ENCODE measurements around the gene ADAMTS10.
"Not testable (repeated sequence)": the region's sequence is repeated elsewhere in the genome, so short reads cannot be mapped to it uniquely, and the experiment has no call there.

ADAMTS10 gene

GRCh38 chr19:8610041-8610935, at the start of gene ADAMTS10:
Gene ADAMTS10 (minus strand): TSS chr19:8610715. CDS start chr19:8605710, 5,005 bp downstream.
- in situ Hi-C loops (cut with HindIII; ENCODE audit: low sequenced_read_pairs), result no loop called here

GRCh38 chr19:8659905-8660304, 49.4 kb upstream of the ADAMTS10 start:
- in situ Hi-C loops (cut with HindIII; ENCODE audit: low sequenced_read_pairs), result loop anchor here (10.0 kb wide), 1 partner anchor 435 kb away; no protein-coding TSS in a partner anchor

DNA sequence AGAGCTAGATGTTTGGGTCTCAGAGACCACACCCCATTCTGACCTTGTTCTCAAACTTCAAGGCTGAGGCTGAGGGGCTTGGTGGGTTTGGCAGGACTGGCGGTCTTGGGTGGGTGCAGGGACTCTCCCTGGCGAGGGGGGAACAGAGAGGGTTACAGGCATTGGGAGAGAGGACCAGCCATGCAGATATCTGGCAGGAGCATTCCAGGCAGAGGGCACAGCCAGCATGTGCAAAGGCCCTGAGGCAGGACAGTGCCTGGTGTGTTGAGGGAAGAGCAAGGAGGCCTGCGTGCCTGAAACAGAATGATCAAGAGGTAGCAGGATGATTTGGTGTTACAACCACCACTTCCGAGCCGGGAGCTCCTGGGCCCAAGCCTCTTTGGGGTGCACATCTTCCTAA, 47.4 kb upstream of the ADAMTS10 start:
- in situ Hi-C loops (cut with HindIII; ENCODE audit: low sequenced_read_pairs), result loop anchor here (10.0 kb wide), 1 partner anchor 437 kb away; no protein-coding TSS in a partner anchor

GRCh38 chr19:8655340-8655709, 44.8 kb upstream of the ADAMTS10 start:
- in situ Hi-C loops (cut with HindIII; ENCODE audit: low sequenced_read_pairs), result loop anchor here (10.0 kb wide), 1 partner anchor 439 kb away; no protein-coding TSS in a partner anchor

GRCh38 chr19:8654591-8655339, 44.2 kb upstream of the ADAMTS10 start:
- in situ Hi-C loops (cut with HindIII; ENCODE audit: low sequenced_read_pairs), result loop anchor here (10.0 kb wide), 1 partner anchor 440 kb away; no protein-coding TSS in a partner anchor

DNA sequence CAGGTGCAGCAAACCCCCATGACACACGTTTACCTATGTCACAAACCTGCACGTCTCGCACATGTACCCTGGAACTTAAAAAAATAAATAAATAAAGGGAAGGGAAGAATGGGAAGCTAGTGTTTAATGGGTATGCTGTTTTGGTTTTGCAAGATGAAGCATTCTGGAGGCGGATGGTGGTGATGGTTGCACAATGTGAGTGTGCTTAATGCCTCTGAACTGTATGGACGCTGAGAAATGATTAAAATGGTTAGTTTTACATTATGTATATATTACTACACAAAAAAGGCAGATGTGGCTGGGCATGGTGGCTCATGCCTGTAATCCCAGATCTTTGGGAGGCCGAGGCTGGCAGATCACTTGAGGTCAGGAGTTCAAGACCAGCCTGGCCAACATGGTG, 37.7 kb upstream of the ADAMTS10 start:
- in situ Hi-C loops (cut with HindIII; ENCODE audit: low sequenced_read_pairs), result no loop called here

DNA sequence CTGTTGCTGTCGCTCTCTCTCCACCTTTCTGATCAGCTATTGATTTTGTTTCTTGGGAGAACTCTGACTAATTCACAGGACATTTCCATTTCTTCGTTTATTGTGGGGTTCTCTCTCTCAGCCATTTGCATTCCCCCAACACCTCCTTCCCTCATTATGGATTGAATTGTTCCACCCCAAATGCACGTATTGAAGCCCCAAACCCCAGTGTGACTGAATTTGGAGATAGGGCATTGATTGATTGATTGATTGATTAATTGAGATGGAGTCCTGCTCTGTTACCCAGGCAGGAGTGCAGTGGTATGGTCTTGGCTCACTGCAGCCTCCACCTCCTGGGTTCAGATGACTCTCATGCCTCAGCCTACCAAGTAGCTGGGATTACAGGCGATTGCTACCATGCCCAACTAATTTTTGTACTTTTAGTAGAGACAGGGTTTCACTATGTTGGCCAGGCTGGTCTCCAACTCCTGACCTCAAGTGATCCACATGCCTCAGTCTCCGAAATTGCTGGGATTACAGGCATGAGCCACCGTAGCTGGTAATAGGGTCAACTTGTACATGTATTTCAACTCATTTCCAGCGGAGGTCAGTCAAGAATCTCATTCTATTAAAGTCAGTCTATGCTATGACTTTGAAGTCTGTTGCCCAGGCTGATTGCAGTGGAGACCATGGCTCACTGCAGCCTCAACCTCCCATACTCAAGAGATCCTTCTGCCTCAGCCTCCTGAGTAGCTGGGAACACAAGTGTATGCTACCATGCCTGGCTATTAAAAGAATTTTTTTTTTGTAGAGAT, 33.5 kb upstream of the ADAMTS10 start:
- in situ Hi-C loops (cut with HindIII; ENCODE audit: low sequenced_read_pairs), result no loop called here

GRCh38 chr19:8642561-8642960, 32.0 kb upstream of the ADAMTS10 start:
- in situ Hi-C loops (cut with HindIII; ENCODE audit: low sequenced_read_pairs), result no loop called here

DNA sequence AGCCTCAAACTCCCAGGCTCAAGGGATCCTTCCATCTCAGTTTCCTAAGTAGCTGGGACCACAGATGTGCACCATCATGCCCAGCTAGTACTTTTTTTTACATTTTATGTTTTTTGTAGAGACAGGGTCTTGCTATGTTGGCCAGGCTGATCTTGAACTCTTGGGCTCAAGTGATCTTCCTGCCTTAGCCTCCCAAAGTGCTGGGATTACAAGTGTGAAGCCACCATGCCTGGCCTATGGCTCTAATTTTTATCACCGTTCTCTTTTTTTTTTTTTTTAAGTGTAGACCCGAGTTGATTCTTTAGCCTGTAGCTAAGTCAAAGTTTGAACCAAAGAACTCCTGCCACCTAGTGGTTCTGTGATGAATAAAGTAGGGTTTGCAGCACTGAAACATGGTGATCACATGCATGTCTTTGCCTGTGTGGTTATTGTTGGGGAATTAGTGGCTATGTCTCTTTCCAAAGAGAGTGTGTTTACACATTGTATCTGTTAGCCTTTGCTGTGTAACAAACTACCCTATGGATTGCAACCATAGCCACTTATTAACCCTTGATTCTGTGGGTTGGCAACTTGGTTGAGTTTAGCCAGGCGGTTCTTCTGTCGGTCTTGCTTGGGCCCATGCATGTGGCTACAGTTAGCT, 31.5 kb upstream of the ADAMTS10 start:
- in situ Hi-C loops (cut with HindIII; ENCODE audit: low sequenced_read_pairs), result no loop called here

- in situ Hi-C loops (cut with HindIII; ENCODE audit: low sequenced_read_pairs), result no loop called here
Measured at GRCh38 chr19:8641221-8641907, 30.8 kb upstream of the ADAMTS10 start.

DNA sequence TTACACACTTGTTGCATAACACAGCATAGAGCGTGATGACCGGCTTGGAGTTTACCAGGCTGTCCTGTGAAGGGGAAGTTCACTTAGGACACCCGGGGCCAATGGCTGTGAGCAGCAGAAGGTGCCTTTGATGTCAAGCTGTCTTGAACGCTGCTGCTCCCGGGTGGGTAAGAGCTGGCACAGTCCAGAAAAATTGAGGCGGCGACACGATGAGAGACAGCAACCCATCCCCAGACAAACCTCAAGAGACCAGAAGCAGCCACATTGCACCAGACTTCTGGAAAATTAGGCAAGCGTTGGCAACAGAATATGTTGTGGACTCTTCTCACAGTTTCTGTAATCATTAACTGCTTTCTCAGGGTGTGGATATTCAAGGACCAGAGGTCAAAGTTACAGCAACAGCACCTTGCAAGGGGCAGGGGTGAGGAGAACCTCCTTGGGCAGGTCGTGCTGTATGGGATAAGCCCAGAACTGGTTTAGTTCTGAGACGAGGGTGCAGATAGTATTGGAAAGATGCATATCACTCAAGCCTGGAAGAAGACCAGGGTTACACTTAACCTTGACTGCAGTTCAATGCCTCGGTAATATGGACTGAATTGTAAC, 30.0 kb upstream of the ADAMTS10 start:
- in situ Hi-C loops (cut with HindIII; ENCODE audit: low sequenced_read_pairs), result no loop called here

- in situ Hi-C loops (cut with HindIII; ENCODE audit: low sequenced_read_pairs), result no loop called here
Measured at GRCh38 chr19:8639821-8640401, 29.4 kb upstream of the ADAMTS10 start.

DNA sequence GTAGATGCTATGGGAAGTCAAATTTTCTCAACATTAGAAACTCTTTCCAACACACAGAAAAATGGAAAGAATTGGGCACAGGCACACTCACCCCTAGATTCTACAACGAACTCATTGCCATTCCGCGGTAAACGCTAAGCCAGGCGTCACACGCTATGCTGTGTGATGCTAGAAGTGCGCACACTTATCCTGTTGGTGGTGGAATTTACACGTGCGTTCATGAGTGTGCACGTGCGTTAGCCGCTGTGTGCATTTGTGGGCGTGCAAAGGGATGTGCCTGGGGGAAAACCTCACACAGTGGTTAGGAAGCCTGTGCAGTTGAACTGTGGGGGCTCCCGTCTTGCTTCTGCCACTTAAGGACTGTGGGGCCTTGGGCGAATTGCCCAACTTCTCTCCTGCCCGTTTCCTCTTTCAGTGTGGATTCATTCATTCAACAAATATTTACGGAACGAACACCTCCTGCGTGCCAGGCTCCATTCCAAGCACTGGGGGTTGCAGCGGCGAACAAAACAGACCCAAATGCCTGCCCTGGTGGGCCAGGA, 27.6 kb upstream of the ADAMTS10 start:
- in situ Hi-C loops (cut with HindIII; ENCODE audit: low sequenced_read_pairs), result no loop called here

DNA sequence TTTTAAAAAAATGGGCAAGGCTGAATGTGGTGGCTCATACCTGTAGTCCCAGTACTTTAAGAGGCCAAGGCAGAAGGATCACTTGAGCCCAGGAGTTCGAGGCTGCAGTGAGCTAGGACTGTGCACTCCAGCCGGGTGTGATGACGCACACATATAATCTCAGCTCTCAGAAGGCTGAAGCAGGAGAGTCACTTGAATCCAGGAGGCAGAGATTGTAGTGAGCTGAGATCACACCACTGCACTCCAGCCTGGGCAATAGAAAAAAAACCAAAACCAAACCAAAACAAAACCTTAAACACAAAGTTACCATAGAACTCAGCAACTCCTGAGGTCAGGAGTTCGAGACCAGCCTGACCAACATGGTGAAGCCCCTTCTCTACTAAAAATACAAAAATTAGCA, 26.6 kb upstream of the ADAMTS10 start:
- in situ Hi-C loops (cut with HindIII; ENCODE audit: low sequenced_read_pairs), result not testable (repeated sequence)

DNA sequence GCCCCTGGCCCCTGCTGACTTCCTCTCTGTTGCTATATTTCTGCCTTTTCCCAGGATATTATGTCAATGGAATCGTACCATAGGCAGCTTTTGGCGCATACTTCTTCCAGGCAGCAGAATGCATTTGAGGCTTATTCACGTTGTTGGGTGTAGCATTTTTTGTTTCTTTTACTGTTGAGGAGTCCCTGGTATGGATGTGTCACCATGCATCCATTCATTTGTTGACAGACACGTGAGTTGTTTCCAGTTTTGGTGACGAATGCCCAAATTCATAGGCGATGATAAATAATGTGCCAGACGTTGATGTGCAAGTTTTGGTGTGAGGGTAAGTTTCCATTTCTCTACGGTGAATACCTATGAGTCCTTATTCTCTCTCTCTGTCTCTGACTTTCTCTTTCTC, 24.9 kb upstream of the ADAMTS10 start:
- in situ Hi-C loops (cut with HindIII; ENCODE audit: low sequenced_read_pairs), result no loop called here

DNA sequence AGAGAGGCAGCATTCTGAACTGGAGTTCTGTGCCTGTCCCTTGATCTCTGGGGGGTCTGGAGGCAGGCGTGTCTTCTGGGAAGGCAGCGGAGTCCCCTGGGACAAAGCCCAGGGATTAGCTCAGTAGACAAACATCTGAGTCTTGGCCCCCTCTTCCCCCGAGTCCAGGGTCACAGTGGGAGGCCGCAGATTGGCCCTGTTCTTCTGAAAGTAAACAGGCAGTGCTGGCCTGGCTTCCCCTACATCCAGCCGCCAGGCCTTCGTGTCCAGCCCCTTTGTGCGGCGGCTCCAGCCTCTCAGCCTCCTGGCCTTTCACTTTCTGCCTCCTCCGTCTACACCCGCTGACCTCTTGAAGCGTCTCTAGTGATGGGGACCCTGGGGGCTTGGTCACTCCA, 20.9 kb upstream of the ADAMTS10 start:
- in situ Hi-C loops (cut with HindIII; ENCODE audit: low sequenced_read_pairs), result no loop called here

DNA sequence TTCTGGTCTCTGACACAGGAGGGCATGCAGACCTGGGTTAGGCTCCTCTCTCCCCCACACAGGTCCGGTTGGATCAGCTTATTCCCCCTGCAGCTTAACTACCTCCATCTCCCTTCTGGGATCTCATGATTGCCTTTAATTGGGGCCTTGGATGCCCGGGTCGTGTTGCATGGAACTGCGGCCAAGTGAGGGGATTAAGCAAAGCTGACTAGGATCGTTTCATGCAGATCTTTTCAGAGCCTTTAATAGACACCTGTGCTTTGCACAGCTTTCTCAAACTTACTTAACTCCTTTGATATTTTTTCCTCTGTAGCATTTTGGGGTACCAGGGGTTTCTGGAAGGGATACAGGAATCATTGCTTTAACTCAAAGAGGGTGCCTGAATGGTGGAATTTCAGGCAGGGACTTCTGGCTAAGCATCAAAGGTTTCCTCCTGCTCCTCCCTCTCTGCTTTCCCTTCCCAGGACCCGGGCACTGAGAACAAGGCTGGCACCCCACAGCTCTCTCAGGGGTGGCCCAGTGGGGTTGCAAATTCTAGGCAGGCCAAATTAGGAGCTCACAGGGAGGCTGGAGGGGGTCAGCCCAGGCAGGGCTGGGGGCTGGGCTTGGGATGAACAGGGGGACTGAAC, 20.4 kb upstream of the ADAMTS10 start:
- in situ Hi-C loops (cut with HindIII; ENCODE audit: low sequenced_read_pairs), result no loop called here

GRCh38 chr19:8629996-8630683, 19.6 kb upstream of the ADAMTS10 start, which contains the start of gene NFILZ:
Gene NFILZ (plus strand): TSS chr19:8630633. CDS start chr19:8676766, 46,133 bp downstream.
- in situ Hi-C loops (cut with HindIII; ENCODE audit: low sequenced_read_pairs), result no loop called here

All from DLD1 (cell line).